ENCODE results near the gene RBM48.

GRCh38 chr7:92567460-92567859 lies 38.9 kb downstream of the RBM48 start:
- TF ChIP-seq EZH2 (IDR thresholded peaks at IDR 0.05; ENCODE audit: borderline replicate concordance, low read depth, low read length, severe bottlenecking) (no peak), CTCF (IDR thresholded peaks at IDR 0.05; ENCODE audit: extremely low read depth in 1 of 2, insufficient read depth in 1 of 2, low read depth in 1 of 2, low read length in 2 of 2) (no peak), POLR2AphosphoS5 (IDR thresholded peaks at IDR 0.05; ENCODE audit: insufficient read depth, low read depth, low read length) (no peak)
